Ovary (tissue), 9 donors: ENCODE measurements around the gene FADS1. TPM values are rescaled to one million over a fixed set of nuclear protein-coding genes. Genes with fewer than 3 reads are reported as not detected.

Experiments
- DNase-seq, 5 donors: peaks; one replicate each; pipeline ENCODE4 v3.0.0-alpha.2; 2019 to 2020
- H3K27ac ChIP-seq, 2 donors: fragments of 200-600 bp; one replicate each; pipeline versions ENCODE4 v1.5.1 to v1.8.0; 2019 to 2022
- H3K27me3 ChIP-seq: fragments of 200-600 bp; one replicate; pipeline ENCODE4 v1.8.0; 2022
- H3K36me3 ChIP-seq: fragments of 200-600 bp; sonication (generic); one replicate; pipeline ENCODE4 v1.5.1; 2019
- H3K4me1 ChIP-seq: one replicate; pipeline ENCODE4 v1.8.1; 2013; ENCODE audit warnings: mild to moderate bottlenecking, moderate library complexity; ENCODE audit not compliant: insufficient read depth
- H3K4me3 ChIP-seq: fragments of 200-600 bp; sonication (generic); one replicate; pipeline ENCODE4 v1.5.1; 2017
- H3K9me3 ChIP-seq, 2 donors: fragments of 200-600 bp in 1 of 2; sonication (generic) in 1 of 2; one replicate each; pipeline versions ENCODE4 v1.5.1 to v1.8.1; 2013 to 2019; ENCODE audit warnings: mild to moderate bottlenecking in 1 of 2, moderate library complexity in 1 of 2
- EP300 ChIP-seq: sonication (generic); formaldehyde crosslinking; IDR thresholded peaks from one replicate; pipeline ENCODE4 v1.6.1; 2017; ENCODE audit warnings: antibody characterized with exemption
- POLR2A ChIP-seq: fragments of 450-650 bp; IDR thresholded peaks from one replicate; pipeline ENCODE4 v1.6.1; 2017; ENCODE audit warnings: antibody characterized with exemption, mild to moderate bottlenecking, moderate library complexity
- WGBS, 3 donors: extraction: QIAGEN DNeasy Blood & Tissue Kit in 1 of 3; methylation state at CpG; one replicate each; pipeline versions ENCODE4 v1.1.5 to v1.1.7; 2013 to 2017; 5-methylcytosine and 5-hydroxymethylcytosine counted together
- intact Hi-C, 4 donors: fragments of 100-400 bp; cut with DNase I; formaldehyde crosslinking; loops; one replicate each; pipeline versions ENCODE4 v1.11.0 to v1.15.1; 2022 to 2023
- polyA plus RNA-seq, 2 donors: library from polyadenylated mRNA; stranded (reverse); fragments of 200-250 nt in 1 of 2; fragments of 350-450 nt in 1 of 2; fragmentation: Illumina TruSeq in 1 of 2; extraction: RNeasy Lipid Tissue Mini Kit (QIAGEN cat#74804) in 1 of 2; gene quantifications; one replicate each; pipeline ENCODE4 v1.2.3, GENCODE V29; 2013 to 2014
- total RNA-seq, 7 donors: library from RNA; depleted of rRNA in 2 of 7; stranded (reverse); fragments of >200 nt in 2 of 7; fragmentation: NEBNext Ultra II Directional in 3 of 7; extraction: Animal tissue kit (Norgen Biotek cat#: 25700) in 3 of 7; gene quantifications; one replicate each; pipeline versions ENCODE4 v1.1.0 to v1.2.4, GENCODE V29; 2016 to 2023
- TF ChIP-seq, protein P1 (sequence below), 3 donors: fragments of 450-650 bp in 2 of 3; fragments of 200-600 bp in 1 of 3; IDR thresholded peaks; one replicate each; pipeline versions ENCODE4 v1.5.1 to v1.8.0; 2016 to 2022; ENCODE audit warnings: antibody characterized with exemption in 3 of 3, mild to moderate bottlenecking in 1 of 3
- donor health status: DM: no; HTN: no; CAD: no; lungs with moderate emphysema.
- donor health status: DM: no; HTN: no; CAD: no.
- donor health status: Bipolar disorder and iron deficiency.
- donor health status: DM: yes; HTN: yes; CAD: no.
- donor health status: DM: no; HTN: no; CAD: no.
- donor health status: DM: yes; HTN: yes; CAD: no.

The FADS1 gene
- total and polyA plus RNA-seq, 9 donors, result 16.2 to 242 (median 45.3) TPM

DNA sequence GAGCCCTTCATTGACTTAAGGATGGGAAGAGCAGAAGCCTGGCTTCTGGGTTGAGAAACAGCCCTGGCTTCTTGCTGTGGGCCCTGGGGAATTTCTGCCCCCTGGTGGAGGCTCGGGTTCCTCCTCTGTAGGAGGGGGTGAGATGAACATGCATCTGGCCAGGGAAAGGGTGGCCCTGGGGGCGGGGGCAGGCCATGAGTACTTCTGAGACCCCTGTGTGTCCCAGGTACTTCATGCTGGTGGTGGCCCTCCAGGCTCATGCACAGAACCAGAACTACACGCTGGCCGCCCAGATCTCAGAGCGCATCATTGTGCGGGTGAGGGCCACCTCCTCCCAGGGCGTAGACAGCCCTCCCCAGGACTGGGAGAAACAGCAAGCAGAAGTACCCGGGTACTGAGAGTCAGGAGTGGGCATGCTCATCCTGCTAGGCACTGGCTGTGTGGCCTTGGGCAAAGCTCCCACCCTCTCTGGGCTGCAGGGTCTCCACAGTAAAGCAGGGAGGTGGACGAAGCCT is 40.2 kb downstream of the FADS1 start:
- intact Hi-C loops, result loop anchor here in 1 of 4 donors (2.0 kb wide), 1 partner anchor 28 kb away; no protein-coding TSS in a partner anchor
- H3K27ac ChIP-seq, result peak overlapping the region; percentile 9 to 64
- TF ChIP-seq POLR2A (no peak), EP300 (no peak)
- TF ChIP-seq, protein P1, sequence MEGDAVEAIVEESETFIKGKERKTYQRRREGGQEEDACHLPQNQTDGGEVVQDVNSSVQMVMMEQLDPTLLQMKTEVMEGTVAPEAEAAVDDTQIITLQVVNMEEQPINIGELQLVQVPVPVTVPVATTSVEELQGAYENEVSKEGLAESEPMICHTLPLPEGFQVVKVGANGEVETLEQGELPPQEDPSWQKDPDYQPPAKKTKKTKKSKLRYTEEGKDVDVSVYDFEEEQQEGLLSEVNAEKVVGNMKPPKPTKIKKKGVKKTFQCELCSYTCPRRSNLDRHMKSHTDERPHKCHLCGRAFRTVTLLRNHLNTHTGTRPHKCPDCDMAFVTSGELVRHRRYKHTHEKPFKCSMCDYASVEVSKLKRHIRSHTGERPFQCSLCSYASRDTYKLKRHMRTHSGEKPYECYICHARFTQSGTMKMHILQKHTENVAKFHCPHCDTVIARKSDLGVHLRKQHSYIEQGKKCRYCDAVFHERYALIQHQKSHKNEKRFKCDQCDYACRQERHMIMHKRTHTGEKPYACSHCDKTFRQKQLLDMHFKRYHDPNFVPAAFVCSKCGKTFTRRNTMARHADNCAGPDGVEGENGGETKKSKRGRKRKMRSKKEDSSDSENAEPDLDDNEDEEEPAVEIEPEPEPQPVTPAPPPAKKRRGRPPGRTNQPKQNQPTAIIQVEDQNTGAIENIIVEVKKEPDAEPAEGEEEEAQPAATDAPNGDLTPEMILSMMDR (IDR thresholded peaks at IDR 0.05), result peak; percentile 57 to 65 (median 62)
- H3K4me1 ChIP-seq, result peaks cover 7% of the 10 kb centered on the region
- DNase-seq, result peak; percentile 71 to 85 (median 76)
- H3K4me3 ChIP-seq, result no peak overlapping the region
- H3K9me3 ChIP-seq, result no peaks in the 10 kb centered on the region
- H3K27me3 ChIP-seq, result no peaks in the 10 kb centered on the region
- no peaks in the 10 kb centered on the region for H3K36me3 ChIP-seq
- WGBS, 3 donors, result 65 to 70% (median 66%) methylated on average over 8 to 9 of the region's 9 CpGs

DNA sequence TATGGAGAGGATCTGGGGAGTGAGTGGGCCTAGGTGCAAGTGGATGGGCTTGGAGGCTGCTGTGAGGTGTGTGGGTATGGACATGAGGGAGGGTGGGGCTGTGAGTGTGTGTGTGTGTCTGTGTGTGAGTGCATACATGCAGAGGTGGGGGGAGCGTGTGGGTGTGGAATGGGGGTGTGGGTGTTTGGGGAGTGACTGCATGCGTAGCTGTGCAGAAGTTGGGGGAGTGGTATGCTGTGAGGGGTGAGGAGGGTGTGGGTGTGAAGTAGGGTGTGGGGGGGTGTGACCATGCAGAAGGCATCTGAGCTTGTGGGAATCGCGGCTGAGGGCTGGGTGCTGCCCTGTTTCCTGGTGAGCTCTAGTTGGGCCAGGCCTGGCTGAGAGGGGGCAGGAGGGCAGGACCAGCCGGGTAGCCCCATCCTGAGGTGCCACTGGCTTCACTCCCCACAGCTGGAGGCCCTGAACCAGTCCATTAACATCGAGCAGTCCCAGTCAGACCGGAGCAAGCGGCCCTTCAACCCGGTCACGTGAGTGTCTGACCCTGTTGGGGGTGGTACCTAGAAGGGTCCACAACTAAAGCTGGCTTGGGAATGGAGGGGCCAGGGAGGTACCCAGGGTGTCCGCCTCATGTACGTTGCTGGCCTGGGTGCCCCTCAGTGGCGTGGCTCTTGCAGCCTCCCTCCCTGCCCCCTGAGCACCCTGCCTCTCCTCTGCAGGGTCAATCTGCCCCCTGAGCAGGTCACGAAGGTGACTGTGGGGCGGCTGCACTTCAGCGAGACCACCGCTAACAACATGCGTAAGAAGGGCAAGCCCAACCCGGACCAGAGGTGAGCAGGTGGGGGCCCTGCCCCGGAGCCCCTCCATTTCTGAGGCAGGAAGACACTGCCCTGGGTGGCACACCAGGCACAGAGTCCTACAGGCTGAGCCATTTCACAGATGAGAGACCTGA is 40.9 kb downstream of the FADS1 start:
- Histone ChIP-seq H3K9me3 (no peaks in the 10 kb centered on the region), H3K27ac (no peak overlapping the region), H3K4me3 (no peak overlapping the region), H3K36me3 (no peaks in the 10 kb centered on the region), H3K27me3 (no peaks in the 10 kb centered on the region), H3K4me1 (peaks cover 7% of the 10 kb centered on the region)
- peak in 1 of 5 donors; percentile 52 for DNase-seq
- TF ChIP-seq POLR2A, result no peak
- intact Hi-C loops, result loop anchor here in 1 of 4 donors (2.0 kb wide), 1 partner anchor 27 kb away; no protein-coding TSS in a partner anchor
- WGBS, 3 donors, result 79 to 81% (median 80%) methylated on average over 16 to 20 of the region's 20 CpGs

DNA sequence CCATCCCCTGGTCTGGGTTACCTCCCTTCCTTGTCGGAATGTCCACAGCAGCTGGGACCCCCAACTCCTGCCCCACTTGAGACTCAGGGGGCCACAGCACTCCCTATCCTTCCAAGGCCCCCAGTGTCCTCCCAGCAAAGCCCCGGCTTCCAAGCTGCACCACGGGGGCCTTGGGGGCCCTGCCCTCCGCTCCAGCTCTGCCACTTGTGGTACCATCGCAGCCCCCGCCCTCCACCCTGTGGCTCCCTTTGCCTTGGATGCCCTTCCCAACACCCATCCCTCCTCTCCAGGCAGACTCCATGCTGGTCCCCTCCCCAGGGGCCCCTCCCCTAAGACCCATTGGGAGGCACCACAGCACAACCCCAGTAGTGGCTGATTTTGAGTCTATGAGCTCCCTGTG is 41.7 kb downstream of the FADS1 start:
- H3K27me3 ChIP-seq, result no peaks in the 10 kb centered on the region
- intact Hi-C loops, result no loop called here
- DNase-seq, result no peak
- TF ChIP-seq POLR2A (no peak), EP300 (no peak)
- TF ChIP-seq, protein P1 (IDR thresholded peaks at IDR 0.05), result no peak
- H3K4me1 ChIP-seq, result peaks cover 7% of the 10 kb centered on the region
- H3K36me3 ChIP-seq, result no peaks in the 10 kb centered on the region
- WGBS, 3 donors, result 91 to 95% (median 91%) methylated on average over 6 of the region's 6 CpGs
- H3K4me3 ChIP-seq, result no peak overlapping the region
- no peaks in the 10 kb centered on the region for H3K9me3 ChIP-seq
- H3K27ac ChIP-seq, result no peak overlapping the region

DNA sequence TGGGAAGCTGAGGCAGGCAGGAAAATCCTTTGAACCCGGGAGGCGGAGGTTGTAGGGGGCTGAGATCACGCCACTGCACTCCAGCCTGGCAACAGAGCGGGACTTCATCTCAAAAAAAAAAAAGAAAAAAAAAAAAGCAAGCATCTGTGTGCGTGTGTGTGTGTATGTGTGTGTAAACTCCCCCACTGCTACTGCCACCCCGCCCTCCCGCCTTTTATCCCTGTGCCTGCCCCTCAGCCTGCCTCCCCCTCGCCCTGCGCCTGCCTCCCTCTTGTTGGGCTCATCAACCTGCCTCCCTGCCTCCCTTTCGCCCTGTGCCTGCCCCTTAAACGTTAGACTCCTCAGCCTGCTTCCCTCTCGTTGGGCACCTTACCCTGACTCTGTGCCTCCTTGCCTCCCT is 42.4 kb downstream of the FADS1 start:
- no peaks in the 10 kb centered on the region for H3K9me3 ChIP-seq
- no peak overlapping the region for H3K27ac ChIP-seq
- no peaks in the 10 kb centered on the region for H3K36me3 ChIP-seq
- no peak for DNase-seq
- TF ChIP-seq, protein P1 (IDR thresholded peaks at IDR 0.05), result no peak
- TF ChIP-seq EP300 (no peak), POLR2A (no peak)
- WGBS, 3 donors, result 76 to 80% (median 78%) methylated on average over 12 of the region's 12 CpGs
- H3K4me3 ChIP-seq, result no peak overlapping the region
- intact Hi-C loops, result no loop called here
- H3K4me1 ChIP-seq, result peaks cover 8% of the 10 kb centered on the region
- no peaks in the 10 kb centered on the region for H3K27me3 ChIP-seq

DNA sequence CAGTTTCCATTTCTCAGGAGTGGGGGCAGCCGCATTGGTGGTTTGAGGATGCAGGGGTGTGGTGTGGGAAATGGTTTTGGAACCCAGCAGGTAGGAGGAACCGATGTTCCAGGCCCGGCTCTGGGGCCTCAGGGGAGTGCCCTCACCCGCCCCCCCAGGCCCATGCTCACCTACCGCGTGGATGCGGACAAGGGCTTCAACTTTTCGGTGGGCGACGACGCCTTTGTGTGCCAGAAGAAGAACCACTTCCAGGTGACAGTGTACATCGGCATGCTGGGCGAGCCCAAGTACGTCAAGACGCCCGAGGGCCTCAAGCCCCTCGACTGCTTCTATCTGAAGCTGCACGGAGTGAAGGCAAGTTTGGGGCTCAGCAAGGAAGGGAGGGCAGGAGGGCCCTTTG is 43.0 kb downstream of the FADS1 start:
- Histone ChIP-seq H3K9me3 (no peaks in the 10 kb centered on the region), H3K4me1 (peaks cover 10% of the 10 kb centered on the region), H3K27me3 (no peaks in the 10 kb centered on the region), H3K27ac (no peak overlapping the region), H3K36me3 (no peaks in the 10 kb centered on the region), H3K4me3 (no peak overlapping the region)
- DNase-seq, result no peak
- 83 to 86% (median 85%) methylated on average over 18 of the region's 18 CpGs for WGBS, 3 donors
- intact Hi-C loops, result no loop called here
- TF ChIP-seq, protein P1 (IDR thresholded peaks at IDR 0.05), result no peak
- TF ChIP-seq POLR2A (no peak), EP300 (no peak)
